H1 (cell line): ENCODE data around the gene EEF2K. TPM values are rescaled to one million over a fixed set of nuclear protein-coding genes. Genes with fewer than 3 reads are reported as not detected.

Experiments used
- CTCF ChIA-PET: fragments of 300-600 bp; sonication (Branson Sonifier 250); formaldehyde crosslinking; loops from one replicate; lab custom pipeline; 2021; ENCODE audit not compliant: partially characterized antibody; lab: Charles Lee
- POLR2A ChIA-PET: fragments of 300-600 bp; sonication (Branson Sonifier 250); formaldehyde crosslinking; loops from one replicate; lab custom pipeline; 2021; ENCODE audit warnings: inconsistent platforms; ENCODE audit not compliant: partially characterized antibody; lab: Charles Lee
- DNase-seq, 2 experiments: peaks; one replicate each; pipeline versions ENCODE4 v3.0.0 to v3.0.0-alpha.2; 2010 to 2022; ENCODE audit warnings: low spot score in 2 of 2, low read depth in 1 of 2, mixed read lengths in 1 of 2
- FAIRE-seq: peaks from 2 replicates; lab custom pipeline; 2011; peaks lifted over from hg19 to GRCh38; lab: Jason Lieb, UNC
- H2AFZ ChIP-seq: 2 replicates; pipeline ENCODE4 v1.8.1; 2012; ENCODE audit warnings: low read length, inconsistent platforms
- H2AK5ac ChIP-seq: 2 replicates; pipeline ENCODE4 v1.6.1; 2013; ENCODE audit warnings: low read depth, low read length
- H2BK120ac ChIP-seq: replicated peaks from 2 replicates; pipeline ENCODE3; 2013; ENCODE audit warnings: low read depth, low read length, inconsistent platforms
- H2BK12ac ChIP-seq: 2 replicates; pipeline ENCODE4 v1.6.1; 2013; ENCODE audit warnings: low read depth, low read length
- H2BK15ac ChIP-seq: 2 replicates; pipeline ENCODE4 v1.6.1; 2013; ENCODE audit warnings: low read length
- H2BK20ac ChIP-seq: 2 replicates; pipeline ENCODE4 v1.6.1; 2013; ENCODE audit warnings: low read length
- H2BK5ac ChIP-seq: 2 replicates; pipeline ENCODE4 v1.6.1; 2013; ENCODE audit warnings: low read depth, low read length
- H3K14ac ChIP-seq: 2 replicates; pipeline ENCODE4 v1.6.1; 2013; ENCODE audit warnings: inconsistent platforms; ENCODE audit not compliant: insufficient read length
- H3K18ac ChIP-seq: 2 replicates; pipeline ENCODE4 v1.6.1; 2013; ENCODE audit warnings: low read length; ENCODE audit errors: extremely low read depth
- H3K23ac ChIP-seq: 2 replicates; pipeline ENCODE4 v1.6.1; 2013; ENCODE audit warnings: inconsistent platforms; ENCODE audit not compliant: insufficient read length
- H3K23me2 ChIP-seq: 2 replicates; pipeline ENCODE4 v1.6.1; 2013; ENCODE audit warnings: low read depth, low read length
- H3K27ac ChIP-seq: 2 replicates; pipeline ENCODE4 v1.6.1; 2011; ENCODE audit warnings: low read depth, low read length, inconsistent platforms
- H3K27me3 ChIP-seq, 4 experiments: replicated peaks in 1 of 4; 1 replicate in 1 of 4; 2 replicates in 3 of 4; pipeline versions ENCODE4 v1.6.1 to v1.8.1; 2011 to 2013; ENCODE audit warnings: low read length in 3 of 4, mild to moderate bottlenecking in 3 of 4, inconsistent platforms in 2 of 4, mixed read lengths in 2 of 4, moderate library complexity in 1 of 4; ENCODE audit not compliant: control insufficient read depth in 3 of 4, insufficient read depth in 3 of 4; ENCODE audit errors: extremely low read depth in 1 of 4
- H3K36me3 ChIP-seq, 4 experiments: 2 replicates each; pipeline versions ENCODE4 v1.6.1 to v1.8.1; 2011 to 2013; ENCODE audit warnings: mild to moderate bottlenecking in 4 of 4, low read length in 3 of 4, moderate library complexity in 2 of 4, control low read depth in 1 of 4, inconsistent platforms in 1 of 4; ENCODE audit not compliant: insufficient read depth in 4 of 4, control insufficient read depth in 2 of 4
- H3K4ac ChIP-seq: replicated peaks from 2 replicates; pipeline ENCODE3; 2013; ENCODE audit warnings: low read length, low read depth, mixed read lengths, inconsistent platforms; ENCODE audit not compliant: insufficient read length
- H3K4me1 ChIP-seq, 4 experiments: replicated peaks in 1 of 4; 1 replicate in 1 of 4; 2 replicates in 3 of 4; pipeline versions ENCODE4 v1.6.1 to v1.8.1; 2011 to 2013; ENCODE audit warnings: low read length in 3 of 4, inconsistent platforms in 2 of 4, mixed read lengths in 1 of 4; ENCODE audit not compliant: insufficient read depth in 4 of 4, control insufficient read depth in 3 of 4
- H3K4me2 ChIP-seq, 2 experiments: 2 replicates each; pipeline versions ENCODE4 v1.6.1 to v1.8.1; 2011 to 2013; ENCODE audit warnings: low read depth in 2 of 2, low read length in 2 of 2, control low read depth in 1 of 2, inconsistent platforms in 1 of 2, mild to moderate bottlenecking in 1 of 2; ENCODE audit not compliant: insufficient read depth in 1 of 2
- H3K4me3 ChIP-seq, 4 experiments: fragments of 200-600, 300-600 bp in 1 of 4; sonication (generic), shearing (Covaris generic), sonication (Bioruptor Twin) in 1 of 4; 2 replicates each; pipeline versions ENCODE4 v1.5.1 to v1.8.1; 2011 to 2016; ENCODE audit warnings: low read length in 4 of 4, low read depth in 3 of 4, control low read depth in 2 of 4, inconsistent platforms in 2 of 4, mild to moderate bottlenecking in 2 of 4, mixed read lengths in 1 of 4, moderate library complexity in 1 of 4; ENCODE audit not compliant: insufficient read depth in 2 of 4; ENCODE audit errors: extremely low read depth in 1 of 4
- H3K56ac ChIP-seq: replicated peaks from 2 replicates; pipeline ENCODE3; 2013; ENCODE audit warnings: low read depth, mild to moderate bottlenecking, mixed read lengths, low read length, inconsistent platforms; ENCODE audit not compliant: insufficient read length
- H3K79me1 ChIP-seq: 2 replicates; pipeline ENCODE4 v1.6.1; 2013; ENCODE audit warnings: low read depth, low read length, control low read depth
- H3K79me2 ChIP-seq, 2 experiments: 2 replicates each; pipeline versions ENCODE4 v1.6.1 to v1.8.1; 2012 to 2013; ENCODE audit warnings: low read length in 2 of 2, mild to moderate bottlenecking in 2 of 2, inconsistent platforms in 1 of 2; ENCODE audit not compliant: insufficient read depth in 2 of 2, control insufficient read depth in 1 of 2
- H3K9ac ChIP-seq, 4 experiments: replicated peaks in 1 of 4; 1 replicate in 1 of 4; 2 replicates in 3 of 4; pipeline versions ENCODE4 v1.6.1 to v1.8.1; 2011 to 2013; ENCODE audit warnings: low read depth in 3 of 4, low read length in 3 of 4, control low read depth in 2 of 4, mild to moderate bottlenecking in 2 of 4, moderate library complexity in 2 of 4, inconsistent platforms in 1 of 4; ENCODE audit errors: extremely low read depth in 1 of 4
- H3K9me3 ChIP-seq, 2 experiments: 2 replicates each; pipeline versions ENCODE4 v1.6.1 to v1.8.1; 2012 to 2013; ENCODE audit warnings: mild to moderate bottlenecking in 2 of 2, moderate library complexity in 2 of 2, control low read depth in 1 of 2, inconsistent platforms in 1 of 2, low read depth in 1 of 2, low read length in 1 of 2, mixed read lengths in 1 of 2; ENCODE audit not compliant: insufficient read depth in 2 of 2
- H4K20me1 ChIP-seq, 2 experiments: replicated peaks in 1 of 2; 2 replicates each; pipeline versions ENCODE3 to v1.8.1; 2011 to 2013; ENCODE audit warnings: inconsistent platforms in 2 of 2, low read length in 2 of 2, mild to moderate bottlenecking in 1 of 2; ENCODE audit not compliant: insufficient read depth in 2 of 2, control insufficient read depth in 1 of 2
- H4K5ac ChIP-seq: 2 replicates; pipeline ENCODE4 v1.6.1; 2013; ENCODE audit warnings: low read length, low read depth, mixed read lengths, inconsistent platforms; ENCODE audit not compliant: insufficient read length
- H4K8ac ChIP-seq: 2 replicates; pipeline ENCODE4 v1.8.0; 2013; ENCODE audit warnings: mild to moderate bottlenecking, moderate library complexity, low read length, inconsistent platforms; ENCODE audit not compliant: insufficient read depth; ENCODE audit errors: extremely low read depth
- H4K91ac ChIP-seq: replicated peaks from 2 replicates; pipeline ENCODE3; 2013; ENCODE audit warnings: low read length, mixed read lengths, inconsistent platforms; ENCODE audit not compliant: insufficient read length
- BACH1 ChIP-seq: IDR thresholded peaks from 2 replicates; pipeline ENCODE4 v1.6.1; 2012; ENCODE audit warnings: low read length, improper control_type of control experiment
- BCL11A ChIP-seq, 2 experiments: IDR thresholded peaks; one replicate each; pipeline ENCODE4 v1.6.1; 2011; ENCODE audit warnings: low read depth in 2 of 2, low read length in 2 of 2, mild to moderate bottlenecking in 2 of 2
- CHD1 ChIP-seq: IDR thresholded peaks from 2 replicates; pipeline ENCODE4 v1.6.1; 2012; ENCODE audit warnings: low read depth, low read length, improper control_type of control experiment
- EP300 ChIP-seq, 2 experiments: IDR thresholded peaks; 1 replicate in 1 of 2; 2 replicates in 1 of 2; pipeline ENCODE4 v1.6.1; 2011 to 2012; ENCODE audit warnings: low read depth in 2 of 2, low read length in 2 of 2, mild to moderate bottlenecking in 2 of 2, borderline replicate concordance in 1 of 2, inconsistent platforms in 1 of 2, moderate library complexity in 1 of 2
- HDAC6 ChIP-seq: IDR thresholded peaks from one replicate; pipeline ENCODE4 v1.7.1; 2012; ENCODE audit warnings: low read depth, mild to moderate bottlenecking, inconsistent platforms, low read length, moderate library complexity
- PHF8 ChIP-seq: fragments of 200-600 bp; sonication (generic); conservative IDR thresholded peaks from 2 replicates; pipeline ENCODE4 v1.7.1; 2012; ENCODE audit warnings: low read depth, mild to moderate bottlenecking, inconsistent platforms, low read length, moderate library complexity
- POLR2AphosphoS5 ChIP-seq: IDR thresholded peaks from 2 replicates; pipeline ENCODE4 v1.6.1; 2011; ENCODE audit warnings: low read depth, low read length
- ZNF274 ChIP-seq: IDR thresholded peaks from 2 replicates; pipeline ENCODE4 v1.7.0; 2012; ENCODE audit warnings: low read length, borderline replicate concordance; ENCODE audit errors: extremely low read depth
- WGBS, 2 experiments: shearing (Covaris generic) in 1 of 2; methylation state at CpG; one replicate each; pipeline versions ENCODE4 v1.1.6 to v1.1.7; 2013 to 2015; ENCODE audit warnings: low lambda C conversion rate in 2 of 2, mixed read lengths in 2 of 2, inconsistent platforms in 1 of 2, low coverage in 1 of 2, missing lambda C conversion rate in 1 of 2; ENCODE audit not compliant: insufficient replicate concordance in 2 of 2, insufficient coverage in 1 of 2, insufficient read length in 1 of 2; ENCODE audit errors: extremely low coverage in 1 of 2, missing lambda C conversion rate in 1 of 2; 5-methylcytosine and 5-hydroxymethylcytosine counted together
- polyA plus RNA-seq, 7 experiments: library from polyadenylated mRNA; depleted of rRNA in 3 of 7; stranded (reverse) in 5 of 7; unstranded in 2 of 7; fragments of >200 nt in 5 of 7; fragments of 200-250 nt in 2 of 7; gene quantifications; 1 replicate in 5 of 7; 2 replicates in 1 of 7; 4 replicates in 1 of 7; pipeline versions ENCODE4 v1.2.1 to v1.2.3, GENCODE V29; 2011 to 2013; ENCODE audit warnings: missing spikeins in 2 of 7, mixed read lengths in 2 of 7
- total RNA-seq: library from RNA; stranded (reverse); fragmentation: NEBNext Ultra II Directional; extraction: Animal tissue kit (Norgen Biotek cat#: 25700); gene quantifications from 2 replicates; pipeline ENCODE4 v1.2.1, GENCODE V29; 2021

Gene EEF2K
- total and polyA plus RNA-seq, 2 of the 8 experiments (the other 6 are each of a cell fraction or from before 2014, with no cell fraction given): 14.9 to 30.2 TPM

- 87% methylated on average over 9 of the region's 9 CpGs; no CpG with 5 or more reads in 1 of the 2 experiments for WGBS, 2 experiments
- Histone ChIP-seq H2BK15ac (no peak overlapping the region), H3K23me2 (no peaks in the 10 kb centered on the region), H3K4me1 (no peaks in the 10 kb centered on the region), H4K5ac (no peak overlapping the region), H3K79me1 (no peaks in the 10 kb centered on the region), H2BK12ac (no peak overlapping the region), H3K9ac (no peak overlapping the region), H4K8ac (no peak overlapping the region), H2AFZ (no peak overlapping the region), H3K23ac (no peak overlapping the region), H3K27me3 (no peaks in the 10 kb centered on the region), H2AK5ac (no peak overlapping the region), H3K4ac (no peak overlapping the region), H3K79me2 (no peaks in the 10 kb centered on the region), H4K91ac (no peak overlapping the region), H3K4me2 (no peak overlapping the region), H3K27ac (no peak overlapping the region), H3K56ac (no peak overlapping the region), H4K20me1 (no peaks in the 10 kb centered on the region), H3K18ac (no peak overlapping the region), H2BK120ac (no peak overlapping the region), H3K14ac (no peak overlapping the region), H2BK20ac (no peak overlapping the region), H3K36me3 (no peaks in the 10 kb centered on the region), H2BK5ac (no peak overlapping the region; the same call in 1 of the 2 replicates), H3K4me3 (no peak overlapping the region), H3K9me3 (no peaks in the 10 kb centered on the region)
- FAIRE-seq (no peak), DNase-seq (no peak)
- ChIA-PET POLR2A (interaction anchor here (0.7 to 1.8 kb wide), 2 partner anchors 10 to 14 kb away, joined by 4 to 5 read pairs; no protein-coding TSS in a partner anchor), CTCF (interaction anchor here (0.6 to 4.1 kb wide), 15 partner anchors 9 to 174 kb away, joined by 3 to 18 read pairs (median 4); partner anchors contain the start of gene PDZD9)
- TF ChIP-seq ZNF274: no peak
- TF ChIP-seq BACH1: no peak
- TF ChIP-seq HDAC6: no peak
- no peak for TF ChIP-seq BCL11A (IDR thresholded peaks at IDR 0.05; ENCODE audit: low read depth in 2 of 2, low read length in 2 of 2)
- TF ChIP-seq CHD1: no peak
- no peak for TF ChIP-seq POLR2AphosphoS5
- TF ChIP-seq PHF8: no peak
- TF ChIP-seq EP300 (IDR thresholded peaks at IDR 0.05; ENCODE audit: borderline replicate concordance in 1 of 2, low read depth in 2 of 2, low read length in 2 of 2): no peak
These were observed 31.4 kb upstream of the EEF2K start for GRCh38 chr16:22174642-22175041.
